Common myeloid progenitor, CD34-positive (primary cell): Measurements from ENCODE around the gene HTR3B.
A peak's percentile ranks its signal among the peaks of the same experiment; 100 is the strongest.

Experiments
- CTCF ChIA-PET: fragments of 350-600 bp; sonication (Branson Sonifier 250); formaldehyde crosslinking; loops from one replicate; lab custom pipeline; 2021; ENCODE audit warnings: antibody characterized with exemption; lab: Charles Lee
- POLR2A ChIA-PET: fragments of 350-600 bp; sonication (Branson Sonifier 250); formaldehyde crosslinking; loops from one replicate; lab custom pipeline; 2021; ENCODE audit warnings: antibody characterized with exemption; lab: Charles Lee
- DNase-seq, 3 donors: peaks; one replicate each; pipeline versions ENCODE4 v3.0.0 to v3.0.0-alpha.2; 2013
- H3K27ac ChIP-seq, 2 experiments: 1 replicate in 1 of 2; 2 replicates in 1 of 2; pipeline ENCODE4 v1.7.0; 2013; ENCODE audit warnings: inconsistent platforms in 2 of 2, low read length in 2 of 2, mild to moderate bottlenecking in 2 of 2, low read depth in 1 of 2, moderate library complexity in 1 of 2; ENCODE audit not compliant: severe bottlenecking in 2 of 2, insufficient read depth in 1 of 2, poor library complexity in 1 of 2
- H3K27me3 ChIP-seq, 5 experiments: replicated peaks in 2 of 5; 1 replicate in 3 of 5; 2 replicates in 2 of 5; pipeline versions ENCODE4 v1.6.1 to v1.7.0; 2013; ENCODE audit warnings: low read length in 4 of 5, mild to moderate bottlenecking in 2 of 5, moderate library complexity in 2 of 5, inconsistent platforms in 1 of 5; ENCODE audit not compliant: insufficient read depth in 5 of 5, control insufficient read depth in 4 of 5
- H3K36me3 ChIP-seq, 4 experiments: 1 replicate in 2 of 4; 2 replicates in 2 of 4; pipeline versions ENCODE4 v1.6.1 to v1.7.0; 2013; ENCODE audit warnings: low read length in 3 of 4, control low read depth in 1 of 4, mild to moderate bottlenecking in 1 of 4; ENCODE audit not compliant: control insufficient read depth in 4 of 4, insufficient read depth in 4 of 4
- H3K4me1 ChIP-seq, 4 experiments: 1 replicate in 3 of 4; 2 replicates in 1 of 4; pipeline versions ENCODE4 v1.6.1 to v1.7.1; 2013; ENCODE audit warnings: low read length in 3 of 4, mild to moderate bottlenecking in 3 of 4, control low read depth in 1 of 4, inconsistent platforms in 1 of 4, moderate library complexity in 1 of 4; ENCODE audit not compliant: control insufficient read depth in 4 of 4, insufficient read depth in 4 of 4; ENCODE audit errors: control extremely low read depth in 1 of 4
- H3K4me3 ChIP-seq, 7 experiments: 1 replicate in 4 of 7; 2 replicates in 3 of 7; pipeline versions ENCODE4 v1.5.1 to v1.7.0; 2013; ENCODE audit warnings: mild to moderate bottlenecking in 7 of 7, low read length in 6 of 7, moderate library complexity in 6 of 7, inconsistent platforms in 2 of 7, low read depth in 2 of 7, control low read depth in 1 of 7; ENCODE audit not compliant: insufficient read depth in 4 of 7, control insufficient read depth in 1 of 7; ENCODE audit errors: extremely low read depth in 1 of 7
- H3K9me3 ChIP-seq, 5 experiments: 1 replicate in 4 of 5; 2 replicates in 1 of 5; pipeline versions ENCODE4 v1.6.1 to v1.7.1; 2013; ENCODE audit warnings: low read length in 4 of 5, mild to moderate bottlenecking in 2 of 5, inconsistent platforms in 1 of 5, low read depth in 1 of 5, moderate library complexity in 1 of 5; ENCODE audit not compliant: control insufficient read depth in 4 of 5, insufficient read depth in 2 of 5; ENCODE audit errors: control extremely low read depth in 1 of 5
- WGBS: methylation state at CpG from one replicate; pipeline ENCODE4 v1.1.5; 2013; ENCODE audit not compliant: insufficient coverage; 5-methylcytosine and 5-hydroxymethylcytosine counted together

HTR3B gene

GRCh38 chr11:113865873-113866272 is 38.7 kb upstream of the HTR3B start:
- no peaks in the 10 kb centered on the region for H3K27me3 ChIP-seq
- 97% methylated on average over 7 of the region's 8 CpGs for WGBS
- DNase-seq = no peak
- ChIA-PET POLR2A (no interaction called here), CTCF (no interaction called here)
- H3K36me3 ChIP-seq = peaks cover 0 to 4% (median 1%) of the 10 kb centered on the region in 4 experiments
- H3K27ac ChIP-seq = no peak overlapping the region
- H3K4me3 ChIP-seq = no peak overlapping the region
- H3K9me3 ChIP-seq = no peaks in the 10 kb centered on the region
- H3K4me1 ChIP-seq = no peaks in the 10 kb centered on the region

GRCh38 chr11:113867843-113868503 is 36.6 kb upstream of the HTR3B start:
- H3K36me3 ChIP-seq = peaks cover 0 to 4% (median 1%) of the 10 kb centered on the region in 4 experiments
- CTCF ChIA-PET = no interaction called here
- no peak for DNase-seq
- H3K4me3 ChIP-seq = no peak overlapping the region
- POLR2A ChIA-PET = no interaction called here
- peaks cover 0 to 5% (median 0%) of the 10 kb centered on the region in 4 experiments for H3K4me1 ChIP-seq
- H3K27ac ChIP-seq = no peak overlapping the region
- 85% methylated on average over 2 of the region's 3 CpGs for WGBS
- H3K9me3 ChIP-seq = no peaks in the 10 kb centered on the region
- H3K27me3 ChIP-seq = no peaks in the 10 kb centered on the region

- POLR2A ChIA-PET = no interaction called here
- Histone ChIP-seq H3K27ac (no peak overlapping the region), H3K27me3 (no peaks in the 10 kb centered on the region), H3K36me3 (peaks cover 0 to 4% (median 0%) of the 10 kb centered on the region in 4 experiments), H3K4me1 (peaks cover 5 to 26% (median 10%) of the 10 kb centered on the region in 4 experiments), H3K9me3 (no peaks in the 10 kb centered on the region), H3K4me3 (no peak overlapping the region)
- CTCF ChIA-PET = interaction anchor here (1.1 to 1.5 kb wide), 2 partner anchors 25 to 390 kb away, joined by 3 read pairs; no protein-coding TSS in a partner anchor
- no peak for DNase-seq
- WGBS = 97% methylated on average over 3 of the region's 3 CpGs
These were observed 33.3 kb upstream of the HTR3B start for GRCh38 chr11:113871336-113871735.

DNA sequence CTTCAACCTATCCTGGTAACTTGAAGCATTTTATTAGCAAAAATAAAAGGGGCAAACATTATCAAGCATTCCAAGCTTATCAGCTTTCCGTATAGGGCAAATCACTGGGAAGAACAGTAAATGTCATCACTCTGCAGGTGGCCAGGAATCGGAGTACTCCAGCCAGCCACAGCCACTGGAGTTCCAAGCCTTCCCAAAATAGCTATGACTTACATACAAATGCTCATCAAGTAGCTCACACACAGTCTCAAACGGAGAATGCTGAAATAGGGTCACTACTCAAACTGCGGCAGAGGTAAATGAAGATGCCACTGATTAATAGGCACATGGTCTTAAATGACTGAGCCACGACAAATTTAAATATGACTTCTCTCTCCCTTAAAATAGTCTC is 31.4 kb upstream of the HTR3B start:
- 100% methylated on average over 4 of the region's 5 CpGs for WGBS
- Histone ChIP-seq H3K27ac (no peak overlapping the region), H3K9me3 (no peaks in the 10 kb centered on the region), H3K27me3 (no peaks in the 10 kb centered on the region), H3K4me1 (peaks cover 5 to 42% (median 13%) of the 10 kb centered on the region in 4 experiments), H3K4me3 (no peak overlapping the region), H3K36me3 (no peaks in the 10 kb centered on the region)
- ChIA-PET CTCF (interaction anchor here (1.0 kb wide), 1 partner anchor 21 kb away, joined by 3 read pairs; no protein-coding TSS in a partner anchor), POLR2A (no interaction called here)
- DNase-seq = no peak

DNA sequence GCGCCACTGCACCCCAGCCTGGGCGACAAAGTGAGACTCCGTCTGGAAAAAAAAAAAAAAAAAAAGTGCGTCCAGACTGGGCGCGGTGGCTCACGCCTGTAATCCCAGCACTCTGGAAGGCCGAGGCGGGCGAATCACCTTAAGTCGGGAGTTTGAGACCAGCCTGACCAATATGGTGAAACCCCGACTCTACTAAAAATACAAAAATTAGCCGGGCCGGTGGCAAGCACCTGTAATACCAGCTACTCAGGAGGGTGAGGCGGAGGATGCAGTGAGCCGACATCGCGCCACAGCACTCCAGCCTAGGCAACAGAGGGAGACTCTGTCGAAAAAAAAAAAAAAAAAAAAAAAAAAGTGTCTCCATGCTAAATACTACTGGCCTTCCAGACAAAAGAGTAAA is 30.5 kb upstream of the HTR3B start:
- 98% methylated on average over 8 of the region's 19 CpGs for WGBS
- no peak overlapping the region for H3K27ac ChIP-seq
- CTCF ChIA-PET = interaction anchor here (0.7 to 1.0 kb wide), 3 partner anchors 14 to 21 kb away, joined by 3 to 4 read pairs (median 3); no protein-coding TSS in a partner anchor
- POLR2A ChIA-PET = no interaction called here
- H3K4me3 ChIP-seq = peak overlapping the region in 5 of 7 experiments; percentile 74 to 93 (median 81)
- H3K36me3 ChIP-seq = no peaks in the 10 kb centered on the region
- peaks cover 0 to under 1% (median 0%) of the 10 kb centered on the region in 5 experiments for H3K9me3 ChIP-seq
- peaks cover 5 to 42% (median 13%) of the 10 kb centered on the region in 4 experiments for H3K4me1 ChIP-seq
- H3K27me3 ChIP-seq = no peaks in the 10 kb centered on the region
- peak in 1 of 3 donors; percentile 7 for DNase-seq

DNA sequence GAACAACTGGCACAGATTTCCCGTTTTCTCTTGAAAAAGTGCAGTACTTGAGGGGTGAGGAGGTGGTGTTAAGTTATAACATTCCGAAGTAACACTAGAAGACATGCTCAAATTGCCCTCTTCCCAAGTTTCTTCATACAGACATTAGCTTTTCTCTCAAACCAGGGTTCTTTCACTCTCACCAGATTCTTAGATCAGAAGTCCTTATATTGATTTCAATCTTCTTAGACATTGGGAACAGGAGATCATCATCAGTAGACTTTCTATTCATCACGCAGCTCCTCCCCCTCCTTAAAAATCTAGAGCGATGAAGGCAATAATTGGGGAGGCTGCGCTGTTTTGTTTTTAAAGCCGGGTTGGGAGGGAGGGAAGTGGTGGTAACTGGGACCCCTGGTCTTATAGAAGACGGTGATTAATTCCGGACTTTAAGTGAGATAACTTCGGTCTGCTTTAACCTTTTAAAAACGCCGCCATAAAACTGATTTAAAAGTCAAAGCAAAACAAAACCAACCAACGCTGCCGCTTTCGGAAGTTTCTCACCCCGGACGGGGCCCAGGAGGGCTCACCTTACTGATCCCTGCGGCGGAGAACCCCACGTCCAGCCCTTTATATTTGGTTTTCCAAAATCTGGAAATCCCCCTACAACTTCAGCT is 29.9 kb upstream of the HTR3B start:
- ChIA-PET CTCF (interaction anchor here (1.0 kb wide), 1 partner anchor 19 kb away, joined by 3 read pairs; no protein-coding TSS in a partner anchor), POLR2A (no interaction called here)
- H3K4me1 ChIP-seq = peaks cover 5 to 42% (median 13%) of the 10 kb centered on the region in 4 experiments
- H3K27ac ChIP-seq = peak overlapping the region in 1 of 2 experiments; percentile 25
- H3K4me3 ChIP-seq = peak overlapping the region; percentile 74 to 93 (median 81)
- 1% methylated on average over 11 of the region's 19 CpGs for WGBS
- H3K27me3 ChIP-seq = no peaks in the 10 kb centered on the region
- H3K36me3 ChIP-seq = no peaks in the 10 kb centered on the region
- DNase-seq = peak in 2 of 3 donors; percentile 7 to 15
- H3K9me3 ChIP-seq = peaks cover 0 to 3% (median 0%) of the 10 kb centered on the region in 5 experiments
